Limb (tissue), 2 donors: ENCODE measurements around the gene OR5T1.

Source experiments
- DNase-seq, 2 donors: peaks; one replicate each; pipeline ENCODE4 v3.0.0-alpha.2; 2016; ENCODE audit errors: extremely low spot score in 2 of 2

Gene OR5T1

GRCh38 chr11:56273854-56274253, at the start of gene OR5T1:
OR5T1 (plus strand) TSS chr11:56274154; CDS start chr11:56275639, 1,485 bp downstream.
- no peak for DNase-seq

DNA sequence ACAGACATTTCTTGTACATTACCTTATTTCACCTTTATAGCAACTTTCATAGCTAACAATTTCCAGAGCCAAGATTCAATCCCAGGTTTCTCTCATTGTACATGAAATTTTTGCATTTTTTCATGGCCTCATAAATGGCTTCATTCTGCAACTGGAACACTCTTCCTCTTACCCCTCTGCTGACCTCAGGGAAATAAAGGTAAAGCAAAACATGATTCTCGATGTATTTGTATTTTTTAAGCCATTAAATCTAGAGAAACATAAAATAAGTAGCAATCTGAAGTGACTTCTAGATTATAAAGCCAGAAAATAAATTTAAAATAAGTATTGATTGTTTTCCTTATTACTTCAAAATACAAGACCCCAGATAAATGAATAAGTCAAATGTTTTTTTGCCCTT, 39.8 kb upstream of the OR5T1 start, which contains the start of gene OR5T2:
OR5T2 (minus strand) TSS at position 101 of the 400 bp plus-strand sequence. CDS start 1,193 bp downstream, outside the sequence.
- DNase-seq = no peak

- DNase-seq = no peak
Measured at GRCh38 chr11:56251954-56252353, 22.0 kb upstream of the OR5T1 start, which contains the start of gene OR5T3. OR5T3 (plus strand) TSS chr11:56252254; CDS start chr11:56252254, 0 bp downstream.

- DNase-seq = no peak
Measured at GRCh38 chr11:56271092-56271491, 2.9 kb upstream of the OR5T1 start.

DNA sequence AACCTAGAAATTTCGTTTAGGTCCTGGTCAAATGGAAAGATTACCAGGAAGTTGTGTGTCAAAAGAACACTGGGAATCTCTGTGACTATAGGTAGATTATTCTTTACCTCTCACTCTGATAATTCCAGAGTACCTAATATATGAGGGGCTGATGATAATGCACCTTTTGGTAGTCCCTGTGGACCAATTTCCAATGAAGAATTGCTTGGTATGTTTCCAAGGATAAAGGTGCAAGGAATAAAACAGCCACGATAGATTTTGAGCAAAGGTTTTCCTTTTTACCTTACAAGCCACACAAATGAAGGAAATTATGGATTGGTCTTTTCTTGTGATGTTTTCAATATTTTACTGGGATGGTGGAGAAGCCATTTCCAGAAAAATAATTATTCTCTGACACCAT, 18.2 kb downstream of the OR5T1 start, which contains the start of gene OR8H1:
OR8H1 (minus strand) TSS at position 101 of the 400 bp plus-strand sequence. CDS start 1,192 bp downstream, outside the sequence.
- no peak for DNase-seq

DNA sequence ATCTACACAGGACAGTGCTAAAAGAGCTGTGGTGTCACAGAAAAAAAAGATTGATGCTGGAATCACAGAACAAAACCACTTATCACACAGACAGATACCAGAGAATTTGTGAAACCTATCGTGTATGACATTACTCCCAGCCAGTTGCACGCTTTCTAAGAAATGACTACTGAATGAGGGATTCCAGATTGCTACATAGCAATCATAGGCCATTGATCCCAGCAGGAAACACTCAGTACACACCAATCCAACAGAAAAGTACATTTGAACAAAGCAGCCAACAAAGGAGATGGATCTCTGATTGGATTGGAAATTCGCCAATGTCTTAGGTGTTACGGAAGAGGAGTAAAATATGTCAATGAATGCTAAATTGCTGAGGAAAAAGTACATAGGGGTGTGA, 22.9 kb downstream of the OR5T1 start:
- no peak for DNase-seq

DNA sequence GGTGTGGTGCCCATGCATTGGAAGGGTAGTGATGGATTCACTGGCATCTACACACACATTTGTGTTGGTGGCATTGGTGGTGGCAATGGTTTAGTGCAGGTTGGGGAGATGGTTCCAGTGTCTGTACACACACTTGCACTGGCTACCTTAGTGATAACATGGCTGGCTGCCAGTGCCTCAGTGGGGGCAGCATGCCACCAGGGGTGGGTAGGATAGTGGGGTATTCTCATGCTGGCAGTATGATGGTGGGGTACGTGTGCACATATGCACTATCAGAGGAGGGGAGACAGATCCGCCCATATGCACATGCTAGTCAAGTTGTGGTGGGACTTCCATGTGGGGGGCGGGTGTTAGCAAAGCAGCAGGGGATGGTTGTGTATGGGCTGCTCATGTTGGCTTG, 33.9 kb downstream of the OR5T1 start:
- no peak for DNase-seq

- DNase-seq = no peak
Measured at GRCh38 chr11:56314844-56315243, 40.9 kb downstream of the OR5T1 start, which contains the start of gene OR8K3. OR8K3 (plus strand) TSS chr11:56315144; CDS start chr11:56318307, 3,163 bp downstream.
